GM18511 (cell line): ENCODE results near the gene HNF4A.

Experiments
- ATAC-seq: cut with Tn5 transposase; IDR thresholded peaks from one replicate; pipeline ENCODE4 v1.9.1; 2021; ENCODE audit warnings: mild to moderate bottlenecking, moderate library complexity; ENCODE audit not compliant: unreplicated experiment

Gene HNF4A

GRCh38 chr20:44392088-44392775 lies 36.7 kb downstream of the HNF4A start:
- ATAC-seq: no peak

- no peak for ATAC-seq
Observed at GRCh38 chr20:44392776-44393607, 37.5 kb downstream of the HNF4A start.

GRCh38 chr20:44393608-44394451 lies 38.3 kb downstream of the HNF4A start:
- no peak for ATAC-seq

GRCh38 chr20:44394452-44394701 lies 38.9 kb downstream of the HNF4A start:
- ATAC-seq: no peak

- ATAC-seq: no peak
Observed at GRCh38 chr20:44394702-44395460, 39.4 kb downstream of the HNF4A start.

GRCh38 chr20:44395461-44396340 lies 40.2 kb downstream of the HNF4A start:
- ATAC-seq: no peak

- no peak for ATAC-seq
Observed at GRCh38 chr20:44396369-44397130, 41.1 kb downstream of the HNF4A start.

GRCh38 chr20:44398335-44398734 lies 42.8 kb downstream of the HNF4A start:
- no peak for ATAC-seq

- no peak for ATAC-seq
Observed at GRCh38 chr20:44399446-44399845, 43.9 kb downstream of the HNF4A start.

GRCh38 chr20:44400671-44400969 lies 45.1 kb downstream of the HNF4A start:
- no peak for ATAC-seq

- no peak for ATAC-seq
Observed at GRCh38 chr20:44400970-44401769, 45.7 kb downstream of the HNF4A start.

GRCh38 chr20:44401770-44402390 lies 46.4 kb downstream of the HNF4A start:
- ATAC-seq: no peak

GRCh38 chr20:44402391-44403193 lies 47.1 kb downstream of the HNF4A start:
- no peak for ATAC-seq

- no peak for ATAC-seq
Observed at GRCh38 chr20:44403194-44404112, 48.0 kb downstream of the HNF4A start.

- no peak for ATAC-seq
Observed at GRCh38 chr20:44404204-44405181, 49.0 kb downstream of the HNF4A start.
